GM21360 (cell line): ENCODE measurements around the gene PYGB.

Experiments used
- ATAC-seq: cut with Tn5 transposase; IDR thresholded peaks from one replicate; pipeline ENCODE4 v1.9.1; 2021; ENCODE audit warnings: mild to moderate bottlenecking, moderate library complexity; ENCODE audit not compliant: unreplicated experiment

PYGB gene

GRCh38 chr20:25269057-25269832 lies 21.4 kb downstream of the PYGB start:
- no peak for ATAC-seq

- no peak for ATAC-seq
Observed at GRCh38 chr20:25269833-25270170, 21.9 kb downstream of the PYGB start.

GRCh38 chr20:25270829-25271251 lies 23.0 kb downstream of the PYGB start:
- ATAC-seq, result no peak

GRCh38 chr20:25271486-25272222 lies 23.8 kb downstream of the PYGB start:
- no peak for ATAC-seq

GRCh38 chr20:25272223-25273000 lies 24.5 kb downstream of the PYGB start:
- no peak for ATAC-seq

- ATAC-seq, result no peak
Observed at GRCh38 chr20:25273046-25273445, 25.2 kb downstream of the PYGB start.

GRCh38 chr20:25273541-25274358 lies 25.9 kb downstream of the PYGB start:
- no peak for ATAC-seq

- no peak for ATAC-seq
Observed at GRCh38 chr20:25274481-25274880, 26.6 kb downstream of the PYGB start.

- ATAC-seq, result no peak
Observed at GRCh38 chr20:25274891-25275812, 27.3 kb downstream of the PYGB start.

GRCh38 chr20:25275813-25276532 lies 28.1 kb downstream of the PYGB start:
- ATAC-seq, result no peak

GRCh38 chr20:25276533-25277050 lies 28.7 kb downstream of the PYGB start:
- no peak for ATAC-seq

- no peak for ATAC-seq
Observed at GRCh38 chr20:25277051-25277801, 29.3 kb downstream of the PYGB start.

- no peak for ATAC-seq
Observed at GRCh38 chr20:25277941-25278521, 30.1 kb downstream of the PYGB start.

- no peak for ATAC-seq
Observed at GRCh38 chr20:25278636-25279361, 30.9 kb downstream of the PYGB start.

GRCh38 chr20:25279403-25279802 lies 31.5 kb downstream of the PYGB start:
- ATAC-seq, result no peak

GRCh38 chr20:25280051-25280573 lies 32.2 kb downstream of the PYGB start:
- ATAC-seq, result no peak
